ENCODE measurements around the gene VPS35L. TPM values are rescaled to one million over a fixed set of nuclear protein-coding genes. Genes with fewer than 3 reads are reported as not detected.

Gene VPS35L
- total and polyA plus RNA-seq, 2 of the 13 experiments (the other 11 are each of a cell fraction or from before 2014, with no cell fraction given), result 1.4 to 1.6 TPM

GRCh38 chr16:19523559-19524355 lies 31.7 kb upstream of the VPS35L start, which contains the start of gene CCP110 (continued):
- 0 out of 2 replicates have a peak, but pooled peaks have one; percentile 13 for TF ChIP-seq NCOR1 (IDR thresholded peaks at IDR 0.05; ENCODE audit: borderline replicate concordance, low read length)
- peak; percentile 52; the same call in 1 of the 2 replicates for TF ChIP-seq ARHGAP35 (CRISPR knock-in tag; IDR thresholded peaks at IDR 0.05; ENCODE audit: borderline replicate concordance)
- no peak for TF ChIP-seq ZNF709 (CRISPR knock-in tag; IDR thresholded peaks at IDR 0.05)
- TF ChIP-seq SIX4 (CRISPR knock-in tag; IDR thresholded peaks at IDR 0.05), result peak; percentile 29; the same call in 1 of the 2 replicates
- peak; percentile 72 for TF ChIP-seq HNRNPH1 (optimal IDR thresholded peaks at IDR 0.05; ENCODE audit: low read depth, low read length)
- TF ChIP-seq ZNF350 (CRISPR knock-in tag; IDR thresholded peaks at IDR 0.05; ENCODE audit: borderline replicate concordance, low read depth), result peak; percentile 89
- peak; percentile 83 for TF ChIP-seq GATAD1 (CRISPR knock-in tag; IDR thresholded peaks at IDR 0.05)
- TF ChIP-seq ZBTB43 (CRISPR knock-in tag; conservative IDR thresholded peaks at IDR 0.05), result no peak
- TF ChIP-seq ZFAT (CRISPR knock-in tag; conservative IDR thresholded peaks at IDR 0.05), result no peak
- TF ChIP-seq ZFY (CRISPR knock-in tag; IDR thresholded peaks at IDR 0.05), result peak; percentile 53; the same call in 1 of the 2 replicates
- 0 out of 2 replicates have a peak, but pooled peaks have one; percentile 79 for TF ChIP-seq ZNF569 (CRISPR knock-in tag; IDR thresholded peaks at IDR 0.05; ENCODE audit: borderline replicate concordance)
- peak; percentile 52; the same call in 1 of the 2 replicates for TF ChIP-seq POLR2AphosphoS5 (IDR thresholded peaks at IDR 0.05; ENCODE audit: low read depth, low read length)
- TF ChIP-seq XRCC5 (optimal IDR thresholded peaks at IDR 0.05; ENCODE audit: low read length), result peak; percentile 71
- 0 out of 2 replicates have a peak, but pooled peaks have one; percentile 64 for TF ChIP-seq TERF1 (CRISPR knock-in tag; IDR thresholded peaks at IDR 0.05)
- TF ChIP-seq ZBTB14 (CRISPR knock-in tag; IDR thresholded peaks at IDR 0.05), result no peak
- TF ChIP-seq ZNF513 (CRISPR knock-in tag; conservative IDR thresholded peaks at IDR 0.05), result 0 out of 2 replicates have a peak, but pooled peaks have one; percentile 57
- 0 out of 2 replicates have a peak, but pooled peaks have one; percentile 25 for TF ChIP-seq ZNF644 (CRISPR knock-in tag; IDR thresholded peaks at IDR 0.05; ENCODE audit: low read depth)
- peak; percentile 79; the same call in 1 of the 2 replicates for TF ChIP-seq ZBTB26 (CRISPR knock-in tag; IDR thresholded peaks at IDR 0.05; ENCODE audit: borderline replicate concordance)
- peak; percentile 27; the same call in 1 of the 2 replicates for TF ChIP-seq RARA (CRISPR knock-in tag; IDR thresholded peaks at IDR 0.05)
- 0 out of 2 replicates have a peak, but pooled peaks have one; percentile 75 for TF ChIP-seq PAWR (CRISPR knock-in tag; IDR thresholded peaks at IDR 0.05; ENCODE audit: borderline replicate concordance)
- TF ChIP-seq ZMYM4 (CRISPR knock-in tag; IDR thresholded peaks at IDR 0.05), result peak; percentile 71; the same call in 1 of the 2 replicates
- TF ChIP-seq ZNF563 (CRISPR knock-in tag; IDR thresholded peaks at IDR 0.05), result peak; percentile 79
- no peak for TF ChIP-seq SMC3 (IDR thresholded peaks at IDR 0.05; ENCODE audit: low read length)

Data from HepG2 (cell line).